ENCODE data around the gene RPS19.

RPS19 gene

DNA sequence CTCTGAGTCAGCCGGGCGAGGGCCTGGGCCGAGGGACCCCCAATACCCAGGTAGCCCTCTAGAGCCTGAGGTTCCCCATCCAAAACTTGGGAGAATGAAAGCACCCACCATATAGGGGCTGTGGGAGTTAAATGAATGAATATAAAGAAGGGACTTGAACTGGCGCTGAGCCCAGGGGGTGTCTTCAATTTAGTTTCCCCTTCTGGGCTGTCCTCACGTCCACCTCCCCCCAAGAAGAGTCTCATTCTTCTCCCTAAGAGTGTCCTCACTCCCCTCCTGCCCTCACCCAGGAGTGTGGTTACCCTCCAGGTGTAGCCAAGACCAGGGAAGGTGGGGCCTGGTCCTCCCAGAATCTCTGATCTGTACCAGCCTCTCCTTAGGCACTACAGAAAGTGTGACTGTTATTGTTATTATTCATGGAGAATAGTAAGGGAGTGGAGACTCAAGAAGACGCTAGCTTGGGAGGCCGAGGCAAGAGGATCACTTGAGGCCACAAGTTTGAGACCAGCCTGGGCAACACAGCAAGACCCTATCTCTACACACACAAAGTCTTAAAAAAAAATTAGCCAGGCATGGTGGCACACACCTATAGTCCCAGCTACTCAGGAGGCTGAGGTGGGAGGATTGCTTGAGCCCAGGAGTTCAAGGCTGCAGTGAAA lies 19.7 kb downstream of the RPS19 start:
- no peak for DNase-seq

DNA sequence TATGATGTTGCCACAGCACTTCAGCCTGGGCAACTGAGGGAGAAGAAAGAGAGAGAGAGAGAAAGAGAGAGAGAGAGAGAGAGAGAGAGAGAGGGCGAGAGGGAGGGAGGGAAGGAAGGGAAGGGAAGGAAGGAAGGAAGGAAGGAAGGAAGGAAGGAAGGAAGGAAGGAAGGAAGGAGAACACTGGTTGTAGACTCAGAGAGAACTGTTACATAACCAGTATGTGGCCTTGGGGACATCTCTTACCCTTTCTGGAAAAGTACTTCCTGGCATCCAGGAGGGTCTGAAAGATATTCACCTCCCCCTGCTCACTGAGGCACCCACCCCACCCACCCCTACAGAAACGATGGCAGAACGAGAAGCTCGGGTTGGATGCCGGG lies 20.3 kb downstream of the RPS19 start:
- no peak for DNase-seq

DNA sequence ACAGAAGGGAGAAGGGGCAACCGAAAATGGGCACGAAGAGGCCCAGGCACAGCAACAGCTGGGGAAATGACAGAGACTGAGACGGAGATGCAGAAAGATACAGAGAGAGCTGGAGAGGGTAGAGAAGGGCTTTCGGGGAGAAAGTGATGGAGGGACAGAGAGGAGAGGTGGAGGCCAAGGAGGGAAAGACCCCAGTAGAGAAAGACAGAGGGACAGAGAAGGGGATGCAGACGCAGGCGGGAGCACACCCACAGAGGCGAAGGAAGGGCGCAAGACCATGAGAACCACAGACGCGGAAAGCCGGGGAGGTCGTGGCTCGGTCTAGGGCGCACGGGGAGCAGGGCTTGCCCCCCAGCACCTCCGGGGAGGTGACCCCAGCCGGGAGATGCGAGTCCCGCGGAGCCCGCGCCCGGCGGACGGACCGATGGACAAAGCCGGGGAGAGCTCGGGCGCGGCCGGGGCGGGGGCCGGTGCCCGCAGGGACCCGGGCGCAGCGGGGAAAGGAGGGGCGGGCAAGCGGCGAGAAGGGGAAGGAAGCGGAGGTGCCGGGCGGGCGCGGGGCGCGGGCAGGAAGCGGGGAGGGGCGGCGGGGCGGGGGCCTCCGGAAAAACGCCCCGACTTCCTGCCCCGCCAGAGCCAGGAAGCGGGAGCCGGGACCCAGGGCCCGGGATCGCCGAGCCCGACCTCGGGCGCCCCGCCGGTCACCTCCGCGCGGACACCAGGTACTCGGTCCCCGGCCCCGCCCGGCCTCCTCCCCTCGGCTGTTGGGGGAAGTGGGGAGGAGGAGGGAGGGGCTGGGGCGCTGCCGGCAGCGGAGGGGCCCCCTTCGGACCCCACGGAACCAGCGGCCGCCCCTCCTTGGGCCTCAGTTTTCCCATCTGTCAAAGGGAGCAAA lies 22.8 kb downstream of the RPS19 start, which contains the start of gene ARHGEF1:
Gene ARHGEF1, plus strand, starts transcription at position 617 of the 895 bp plus-strand sequence. CDS start 4,899 bp downstream, outside the sequence.
- DNase-seq = peak in 2 of 3 experiments; percentile 50 to 58

DNA sequence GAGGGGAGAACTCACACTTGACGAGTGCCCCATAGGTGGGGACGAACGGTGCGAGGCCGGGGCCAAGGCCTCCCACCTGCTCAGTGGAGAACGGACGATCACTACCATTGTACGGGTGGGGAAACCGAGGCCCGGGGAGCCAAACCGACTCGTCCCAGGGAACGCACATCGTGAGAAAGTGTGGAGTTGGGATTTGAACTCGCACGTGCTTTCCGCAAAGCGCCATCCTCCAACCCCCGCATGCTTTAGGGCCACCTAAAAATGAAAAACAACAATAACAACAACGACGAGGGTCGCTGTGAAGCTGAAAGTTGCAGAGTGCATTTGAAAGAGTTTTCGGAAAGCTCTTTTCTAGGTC lies 23.4 kb downstream of the RPS19 start:
- peak in 1 of 3 experiments; percentile 48 for DNase-seq

DNA sequence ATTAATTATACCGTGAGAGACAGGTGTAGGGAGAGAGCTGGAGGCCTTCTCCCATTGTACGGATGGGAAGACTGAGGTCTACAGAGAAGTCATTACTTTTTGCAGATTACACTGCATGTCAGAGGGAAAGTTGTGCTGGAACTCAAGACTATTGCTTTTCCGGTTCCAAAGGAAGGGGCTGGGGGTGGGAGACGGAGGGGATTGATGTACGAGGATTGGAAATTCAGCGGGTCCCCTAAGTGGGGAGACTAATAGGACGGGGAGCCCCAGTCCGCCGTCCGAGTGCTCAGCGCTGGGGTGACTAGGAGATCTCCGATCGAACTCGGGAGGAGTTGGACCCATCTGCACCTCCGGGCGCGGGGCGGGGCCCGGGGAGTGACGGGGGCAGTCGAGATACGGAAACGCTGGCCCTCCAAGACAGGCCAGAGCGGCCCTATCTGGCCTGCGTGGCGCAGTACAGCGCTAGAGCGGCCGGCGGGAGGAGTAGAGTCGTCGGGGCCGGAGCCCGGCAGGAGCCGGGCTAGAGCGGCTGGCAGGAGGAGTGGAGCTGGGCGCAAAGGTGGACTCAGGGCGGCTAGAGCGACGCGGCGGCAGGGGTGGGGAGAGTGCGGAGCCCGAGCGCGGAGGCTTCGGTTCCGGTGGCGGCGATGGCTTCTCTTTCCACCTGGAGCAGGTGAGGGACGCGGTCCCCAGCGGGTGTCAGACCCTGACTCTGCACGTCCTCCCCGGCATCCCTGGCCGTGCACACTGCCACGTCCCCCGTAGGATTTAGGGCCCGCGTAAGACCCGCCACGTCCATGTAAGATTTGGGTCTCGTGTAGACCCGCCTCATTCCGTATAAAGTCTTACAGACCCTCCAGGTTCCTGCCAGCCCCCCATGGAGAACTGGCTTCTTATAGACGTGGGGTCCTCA lies 24.0 kb downstream of the RPS19 start:
- DNase-seq = peak; percentile 92 to 99 (median 94)

DNA sequence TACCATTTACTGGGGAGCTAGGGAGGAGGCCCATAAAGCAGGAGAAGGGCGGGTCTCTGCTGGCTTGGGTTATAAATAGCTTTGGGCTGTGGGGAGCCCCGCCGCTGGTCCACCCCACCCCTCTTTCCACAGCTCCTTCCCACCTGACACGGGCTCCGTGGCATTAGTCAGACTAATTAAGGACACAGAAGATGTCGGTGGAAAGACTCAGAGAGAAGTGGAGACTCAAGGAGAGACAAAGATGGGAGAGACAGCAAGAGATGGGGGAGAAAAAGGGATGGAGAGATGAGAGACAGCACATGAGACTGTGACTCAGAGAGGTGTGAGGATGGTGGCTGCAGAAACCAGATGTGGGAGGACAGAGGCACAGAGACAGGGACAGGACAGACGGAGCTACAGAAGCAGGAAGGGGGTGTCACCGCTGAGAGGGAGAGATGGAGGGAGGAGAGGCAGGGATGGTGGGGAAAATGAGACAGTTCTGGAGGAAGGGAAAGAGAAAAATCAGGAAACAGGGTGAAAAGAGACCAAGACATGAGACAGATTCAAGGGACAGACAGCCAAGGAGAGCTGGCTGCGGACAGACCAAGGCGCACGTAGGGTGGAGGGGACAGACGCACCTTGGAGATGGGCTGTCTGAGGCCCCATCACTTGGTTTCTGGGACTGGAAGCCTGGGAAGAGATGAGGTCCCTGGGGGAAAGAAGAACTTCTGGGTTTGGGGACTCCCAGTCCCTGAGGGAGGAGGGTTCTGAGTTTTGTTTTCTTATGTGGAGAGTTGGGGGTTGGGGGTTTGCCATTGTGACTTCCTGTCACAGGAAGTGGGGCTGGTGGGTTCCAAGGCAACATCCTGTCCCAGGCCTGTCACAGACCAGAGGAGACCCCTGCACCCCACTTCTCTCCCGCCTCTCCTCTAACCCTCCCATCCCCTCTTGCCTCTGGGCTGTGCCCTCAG lies 27.0 kb downstream of the RPS19 start:
- no peak for DNase-seq

DNA sequence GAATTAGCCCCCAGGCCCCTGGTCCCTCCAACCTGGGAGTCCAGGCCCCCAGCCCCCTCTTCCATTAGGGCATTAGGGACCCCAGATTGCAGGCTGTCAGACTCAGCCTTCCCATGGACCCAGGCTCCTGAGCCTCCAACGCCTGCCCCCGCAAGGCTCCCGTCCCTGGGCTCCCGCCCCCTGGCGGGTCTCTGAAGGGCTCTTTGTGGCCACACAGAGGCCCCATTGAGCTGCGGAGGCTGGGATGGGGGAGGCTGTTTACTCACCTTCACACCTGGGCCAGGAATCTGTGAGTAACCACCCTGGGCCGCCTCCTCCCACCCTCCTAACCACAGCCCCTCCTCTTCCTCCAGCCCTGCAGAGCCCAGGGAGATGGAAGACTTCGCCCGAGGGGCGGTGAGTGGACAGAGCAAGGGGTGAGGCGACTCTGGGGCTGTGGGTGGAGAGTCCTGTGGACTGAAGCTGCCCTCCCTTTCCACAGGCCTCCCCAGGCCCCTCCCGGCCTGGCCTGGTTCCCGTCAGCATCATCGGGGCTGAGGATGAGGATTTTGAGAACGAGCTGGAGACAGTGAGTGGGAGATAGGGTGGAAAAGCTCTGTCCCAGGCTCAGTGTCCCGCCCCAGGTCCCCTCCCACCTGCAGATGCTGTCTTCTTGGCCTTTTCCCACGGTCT lies 27.8 kb downstream of the RPS19 start:
- peak in 2 of 3 experiments; percentile 6 to 90 for DNase-seq

DNA sequence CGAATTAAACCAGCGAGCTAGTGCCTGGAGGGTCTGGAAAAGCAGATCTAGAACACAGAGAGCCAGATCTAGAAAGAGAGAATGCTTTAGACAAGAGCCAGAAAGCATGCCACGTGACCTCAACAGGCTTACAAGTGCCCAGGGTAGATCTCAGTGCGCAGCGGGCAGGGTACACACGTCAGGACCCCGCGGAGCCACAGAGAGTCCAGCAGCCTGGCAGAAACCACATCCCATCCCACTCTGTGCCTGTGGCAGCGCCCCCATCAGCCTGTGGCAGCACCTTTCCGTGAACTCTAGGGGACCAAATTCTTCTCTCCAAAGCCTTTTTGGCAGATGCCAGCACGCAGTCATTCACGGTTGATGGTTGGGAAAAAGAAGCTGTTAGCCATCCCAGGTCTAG lies 28.9 kb downstream of the RPS19 start:
- no peak for DNase-seq

DNA sequence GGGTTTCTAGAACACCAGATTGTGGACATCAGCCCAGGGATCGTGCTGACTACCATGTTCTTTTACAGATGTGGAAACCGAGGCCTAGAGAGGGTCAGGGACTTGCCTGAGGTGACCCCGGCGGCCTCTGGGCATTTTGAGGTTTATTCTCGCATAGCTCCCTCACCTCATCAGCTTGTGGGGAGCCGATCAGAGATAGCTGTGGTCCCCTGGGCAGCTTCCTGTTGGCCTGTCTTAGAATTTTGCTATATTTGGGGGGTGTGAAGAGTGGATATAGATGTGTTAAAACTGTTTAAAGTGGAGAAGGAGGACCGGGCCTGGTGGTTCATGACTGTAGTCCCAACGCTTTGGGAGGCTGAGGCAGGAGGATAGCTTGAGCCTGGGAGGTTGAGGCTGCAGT lies 29.8 kb downstream of the RPS19 start:
- DNase-seq = no peak

DNA sequence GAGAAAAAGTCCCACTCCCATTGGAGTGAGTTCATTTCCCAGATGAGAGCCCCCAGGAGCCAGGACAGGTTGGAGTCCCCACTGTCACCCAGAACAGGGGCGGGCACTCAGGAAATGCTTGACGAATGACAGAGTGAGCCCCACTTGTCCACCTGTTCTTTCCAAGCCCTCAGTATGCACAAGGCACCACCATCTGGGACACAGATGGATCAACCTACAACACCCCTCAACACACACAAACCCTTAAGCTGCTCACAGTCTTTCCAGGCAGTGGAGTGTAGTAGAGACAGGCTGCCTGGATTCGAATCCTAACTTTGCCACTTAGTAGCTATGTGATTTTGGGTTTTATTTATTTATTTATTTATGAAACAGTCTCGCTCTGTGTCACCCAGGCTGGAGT lies 30.9 kb downstream of the RPS19 start:
- no peak for DNase-seq

DNA sequence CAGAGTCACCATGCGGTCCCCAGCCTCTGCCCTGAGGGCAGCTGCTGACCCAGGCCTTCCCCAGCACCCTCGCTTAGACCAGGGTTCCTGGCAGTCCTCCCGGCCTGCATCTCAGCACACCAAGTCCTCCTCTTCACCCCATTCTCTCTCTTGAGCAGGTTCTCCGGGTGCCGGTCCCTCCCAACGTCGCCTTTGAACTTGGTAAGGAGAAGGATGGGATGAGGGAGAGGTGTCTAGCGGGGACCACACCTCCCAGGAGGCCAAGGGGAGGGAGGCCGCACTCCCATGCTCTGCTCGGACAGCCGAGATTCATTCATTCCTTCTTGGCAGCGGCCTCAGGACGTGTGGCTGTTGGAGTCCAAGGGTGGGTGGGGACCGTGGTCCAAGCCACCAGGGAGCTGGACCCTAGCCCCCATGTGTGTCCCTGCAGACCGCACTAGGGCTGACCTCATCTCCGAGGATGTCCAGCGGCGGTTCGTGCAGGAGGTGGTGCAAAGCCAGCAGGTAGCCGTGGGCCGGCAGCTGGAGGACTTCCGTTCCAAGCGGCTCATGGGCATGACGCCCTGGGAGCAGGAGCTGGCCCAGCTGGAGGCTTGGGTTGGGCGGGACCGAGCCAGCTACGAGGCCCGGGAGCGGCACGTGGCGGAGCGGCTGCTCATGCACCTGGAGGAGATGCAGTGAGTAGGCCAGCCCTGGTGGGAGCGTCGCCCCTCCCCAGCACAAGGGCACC lies 32.3 kb downstream of the RPS19 start:
- DNase-seq = no peak

DNA sequence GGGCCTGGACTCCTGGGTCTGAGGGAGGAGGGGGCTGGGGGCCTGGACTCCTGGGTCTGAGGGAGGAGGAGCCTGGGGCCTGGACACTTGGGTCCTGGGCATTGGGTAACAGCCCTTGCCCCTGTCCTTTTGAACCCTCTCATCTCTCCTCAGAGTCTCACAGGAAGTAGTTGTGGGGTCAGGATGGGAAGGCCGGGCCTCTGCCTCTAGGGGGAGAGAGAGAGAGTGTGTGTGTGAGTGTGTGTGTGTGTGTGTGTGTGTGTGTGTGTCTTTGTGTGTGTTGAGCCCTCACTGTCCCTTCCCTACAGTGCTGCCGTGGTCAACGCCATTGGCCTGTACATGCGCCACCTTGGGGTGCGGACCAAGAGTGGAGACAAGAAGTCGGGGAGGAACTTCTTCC lies 33.8 kb downstream of the RPS19 start:
- DNase-seq = no peak

DNA sequence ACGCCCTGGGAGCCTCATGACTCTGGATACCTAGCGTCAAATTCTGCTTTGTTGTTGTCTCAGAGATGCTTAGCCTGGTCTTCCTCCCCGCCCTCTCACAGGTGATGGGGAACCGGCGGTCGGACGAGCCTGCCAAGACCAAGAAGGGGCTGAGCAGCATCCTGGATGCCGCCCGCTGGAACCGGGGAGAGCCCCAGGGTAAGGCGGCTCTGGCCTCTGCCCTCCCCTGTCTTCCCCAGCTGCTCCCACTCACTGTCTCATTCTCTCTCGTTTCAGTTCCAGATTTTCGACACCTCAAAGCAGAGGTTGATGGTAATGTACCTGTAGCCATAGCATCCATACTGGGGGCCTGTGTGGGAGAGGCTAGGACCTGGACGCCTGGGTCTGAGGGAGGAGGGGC lies 34.3 kb downstream of the RPS19 start:
- DNase-seq = no peak

DNA sequence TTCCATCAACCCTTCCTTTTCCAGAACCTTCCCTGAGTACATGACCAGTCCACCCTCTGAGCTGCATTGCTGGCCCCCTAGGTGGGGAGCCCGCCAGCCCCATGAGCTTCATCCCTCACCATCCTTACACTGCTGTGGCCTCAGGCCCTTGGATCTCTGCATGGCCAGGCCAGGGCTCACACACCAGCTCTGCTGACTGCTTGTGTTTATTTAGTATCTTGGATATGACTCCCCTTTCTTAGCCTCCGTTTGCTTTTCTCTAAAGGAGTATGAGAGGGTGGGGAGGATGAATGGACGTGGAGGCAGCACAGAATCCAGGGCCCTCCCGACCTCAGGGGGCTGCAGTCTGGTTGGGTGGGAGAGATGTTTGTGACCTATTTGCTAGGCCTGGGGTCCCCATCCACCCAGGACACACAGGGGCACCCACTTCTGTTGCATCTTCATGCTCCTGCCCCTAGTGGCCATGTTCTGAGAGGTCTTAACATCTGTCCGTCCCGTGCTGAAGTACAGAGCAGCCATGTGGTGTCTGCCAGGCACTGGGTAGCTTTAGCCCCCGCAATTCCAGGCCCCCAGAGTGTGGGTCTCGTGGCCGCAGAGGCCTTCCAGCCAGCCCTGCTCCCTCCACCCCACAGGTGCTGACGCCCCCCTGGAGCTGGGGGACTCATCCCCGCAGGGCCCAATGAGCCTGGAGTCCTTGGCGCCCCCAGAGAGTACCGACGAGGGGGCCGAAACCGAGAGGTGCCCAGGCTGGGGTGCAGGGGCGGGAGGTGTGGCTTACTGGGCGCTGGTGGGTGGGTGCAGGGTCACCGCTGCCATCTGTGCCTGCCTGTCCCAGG lies 35.9 kb downstream of the RPS19 start:
- no peak for DNase-seq

DNA sequence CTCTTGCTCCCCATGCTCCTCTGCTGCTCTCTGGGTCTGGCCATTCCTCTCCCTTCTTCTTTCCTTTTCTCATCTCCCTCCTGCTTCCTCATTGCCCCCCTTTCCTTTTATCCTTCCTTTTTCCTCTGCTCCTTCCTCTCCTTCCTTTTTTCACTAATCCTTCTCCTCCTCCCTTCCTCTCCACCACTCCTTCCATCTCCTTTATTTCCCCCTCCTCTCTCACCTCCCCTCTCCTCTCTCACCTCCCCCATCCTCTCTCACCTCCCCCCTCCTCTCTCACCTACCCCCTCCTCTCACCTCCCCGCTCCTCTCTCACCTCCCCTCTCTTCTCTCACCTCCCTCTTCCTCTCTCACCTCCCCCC lies 36.5 kb downstream of the RPS19 start:
- no peak for DNase-seq

DNA sequence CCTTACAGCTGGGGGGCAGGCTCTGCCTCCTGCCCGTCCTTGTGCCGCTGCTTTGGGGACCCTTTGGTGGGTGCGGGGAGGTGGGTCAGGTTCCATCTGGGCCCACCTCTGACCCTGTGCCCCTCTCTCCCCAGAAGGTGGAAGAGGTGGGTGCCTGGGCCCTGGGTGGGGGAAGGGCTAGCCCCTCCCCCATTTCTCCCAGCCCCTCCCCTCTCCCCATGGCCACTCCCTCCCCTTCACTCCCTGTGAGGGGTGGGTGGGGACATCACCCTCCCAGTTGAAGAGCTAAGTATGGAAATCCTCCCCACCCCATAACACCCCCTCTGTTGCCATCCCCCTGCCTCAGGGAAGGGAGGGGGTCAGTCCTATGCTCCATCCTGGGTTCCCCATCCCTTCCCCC lies 37.1 kb downstream of the RPS19 start:
- no peak for DNase-seq

DNA sequence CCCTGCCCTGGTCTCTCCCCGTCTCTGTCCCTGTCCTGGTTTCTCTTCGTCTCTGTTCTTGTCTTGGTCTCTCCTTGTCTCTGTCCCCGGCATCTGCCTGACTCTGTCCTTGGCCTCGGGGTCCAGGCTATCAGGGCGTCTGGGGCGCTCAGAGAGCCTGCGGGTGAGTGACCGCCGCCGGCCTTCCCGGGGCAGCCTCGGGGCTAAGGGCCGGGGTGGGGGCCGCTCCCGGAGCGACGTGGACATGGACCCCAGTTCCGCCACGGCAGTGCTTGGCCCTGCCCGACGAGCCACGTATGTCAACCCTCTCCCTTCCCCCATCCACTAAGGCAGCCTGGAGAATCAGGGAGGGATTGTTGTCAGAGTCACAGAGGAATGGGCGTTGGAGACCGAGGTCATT lies 37.8 kb downstream of the RPS19 start:
- no peak for DNase-seq

DNA sequence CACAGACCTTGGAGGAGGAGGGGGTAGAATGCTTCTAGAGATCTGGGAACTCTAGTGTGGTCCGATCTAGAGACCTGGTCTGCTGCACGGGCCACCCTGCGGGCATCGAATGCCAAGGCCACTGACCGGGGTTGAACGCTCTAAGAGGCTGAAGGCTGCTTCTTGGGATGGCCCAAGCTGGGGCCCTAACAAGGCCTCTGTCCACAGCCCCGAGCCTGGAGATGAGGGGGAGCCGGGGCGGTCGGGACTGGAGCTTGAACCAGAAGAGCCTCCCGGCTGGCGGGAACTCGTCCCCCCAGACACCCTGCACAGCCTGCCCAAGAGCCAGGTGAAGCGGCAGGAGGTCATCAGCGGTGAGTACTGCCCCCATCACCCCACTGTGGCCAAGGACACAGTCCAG lies 38.2 kb downstream of the RPS19 start:
- no peak for DNase-seq

DNA sequence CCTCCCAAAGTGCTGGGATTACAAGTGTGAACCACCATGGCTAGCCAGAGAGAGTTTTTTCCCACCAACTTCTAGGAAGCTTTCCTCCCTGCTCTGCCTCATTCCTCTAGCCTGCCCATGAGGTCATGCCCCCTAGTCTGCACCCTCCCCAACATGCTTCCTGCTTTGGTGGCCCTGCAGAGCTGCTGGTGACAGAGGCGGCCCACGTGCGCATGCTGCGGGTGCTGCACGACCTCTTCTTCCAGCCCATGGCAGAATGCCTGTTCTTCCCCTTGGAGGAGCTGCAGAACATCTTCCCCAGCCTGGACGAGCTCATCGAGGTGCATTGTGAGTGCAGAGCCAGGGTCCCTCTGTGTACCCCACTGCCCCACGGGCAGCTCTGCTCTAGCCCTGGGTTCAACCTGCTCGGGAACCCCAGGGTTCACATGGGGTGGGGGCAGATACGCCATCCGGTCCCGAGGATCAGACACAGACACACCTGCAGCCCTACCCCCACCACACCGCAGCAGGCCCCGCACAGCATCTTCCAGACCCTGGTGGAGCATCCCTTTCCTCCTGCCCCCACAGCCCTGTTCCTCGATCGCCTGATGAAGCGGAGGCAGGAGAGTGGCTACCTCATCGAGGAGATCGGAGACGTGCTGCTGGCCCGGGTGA lies 41.8 kb downstream of the RPS19 start:
- DNase-seq = no peak

Data from NCI-H1417 (cell line).